Esophagus squamous epithelium (tissue), 4 donors: ENCODE data around the gene ALDH1L2.

Experiments
- CTCF ChIP-seq, 6 experiments: fragments of 450-650 bp in 4 of 6; fragments of 200-600 bp in 2 of 6; sonication (generic) in 2 of 6; IDR thresholded peaks; one replicate each; pipeline ENCODE4 v1.5.1; 2016 to 2019; ENCODE audit warnings: antibody characterized with exemption in 6 of 6, mild to moderate bottlenecking in 4 of 6, moderate library complexity in 4 of 6
- POLR2A ChIP-seq, 4 donors: fragments of 450-650 bp; IDR thresholded peaks; one replicate each; pipeline ENCODE4 v1.6.1; 2017; ENCODE audit warnings: antibody characterized with exemption in 4 of 4, mild to moderate bottlenecking in 4 of 4, moderate library complexity in 3 of 4

GRCh38 chr12:104985206-104985605 lies 99.1 kb downstream of the ALDH1L2 start:
- no peak for TF ChIP-seq POLR2A (IDR thresholded peaks at IDR 0.05)
- peak in 2 of 6 experiments; percentile 16 to 30 for TF ChIP-seq CTCF (IDR thresholded peaks at IDR 0.05)
